ENCODE measurements around the gene AMD1.

The AMD1 gene

DNA sequence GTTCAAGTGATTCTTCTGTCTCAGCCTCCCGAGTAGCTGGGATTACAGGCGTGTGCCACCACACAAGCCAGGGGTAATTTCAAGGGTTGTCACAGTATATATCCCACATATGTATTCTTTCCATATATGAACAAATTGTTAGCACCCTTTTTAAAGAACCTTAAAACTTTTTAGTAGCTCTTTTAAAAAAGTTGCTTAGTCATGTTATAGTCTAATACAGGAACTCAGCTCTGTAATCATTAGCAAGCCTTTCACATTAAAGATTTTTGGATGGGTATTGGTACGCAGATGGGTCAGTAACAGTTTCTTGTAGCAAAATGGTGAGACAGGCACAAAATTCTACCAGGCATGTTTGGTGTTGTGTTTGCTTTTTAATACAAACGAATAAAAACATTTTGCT is 10.9 kb downstream of the AMD1 start:
- DNase-seq (ENCODE audit: low read depth), result no peak
- H3K4me3 ChIP-seq (ENCODE audit: low read length), result no peak overlapping the region
- TF ChIP-seq, protein P1, sequence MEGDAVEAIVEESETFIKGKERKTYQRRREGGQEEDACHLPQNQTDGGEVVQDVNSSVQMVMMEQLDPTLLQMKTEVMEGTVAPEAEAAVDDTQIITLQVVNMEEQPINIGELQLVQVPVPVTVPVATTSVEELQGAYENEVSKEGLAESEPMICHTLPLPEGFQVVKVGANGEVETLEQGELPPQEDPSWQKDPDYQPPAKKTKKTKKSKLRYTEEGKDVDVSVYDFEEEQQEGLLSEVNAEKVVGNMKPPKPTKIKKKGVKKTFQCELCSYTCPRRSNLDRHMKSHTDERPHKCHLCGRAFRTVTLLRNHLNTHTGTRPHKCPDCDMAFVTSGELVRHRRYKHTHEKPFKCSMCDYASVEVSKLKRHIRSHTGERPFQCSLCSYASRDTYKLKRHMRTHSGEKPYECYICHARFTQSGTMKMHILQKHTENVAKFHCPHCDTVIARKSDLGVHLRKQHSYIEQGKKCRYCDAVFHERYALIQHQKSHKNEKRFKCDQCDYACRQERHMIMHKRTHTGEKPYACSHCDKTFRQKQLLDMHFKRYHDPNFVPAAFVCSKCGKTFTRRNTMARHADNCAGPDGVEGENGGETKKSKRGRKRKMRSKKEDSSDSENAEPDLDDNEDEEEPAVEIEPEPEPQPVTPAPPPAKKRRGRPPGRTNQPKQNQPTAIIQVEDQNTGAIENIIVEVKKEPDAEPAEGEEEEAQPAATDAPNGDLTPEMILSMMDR (conservative IDR thresholded peaks at IDR 0.05; ENCODE audit: low read length), result no peak

DNA sequence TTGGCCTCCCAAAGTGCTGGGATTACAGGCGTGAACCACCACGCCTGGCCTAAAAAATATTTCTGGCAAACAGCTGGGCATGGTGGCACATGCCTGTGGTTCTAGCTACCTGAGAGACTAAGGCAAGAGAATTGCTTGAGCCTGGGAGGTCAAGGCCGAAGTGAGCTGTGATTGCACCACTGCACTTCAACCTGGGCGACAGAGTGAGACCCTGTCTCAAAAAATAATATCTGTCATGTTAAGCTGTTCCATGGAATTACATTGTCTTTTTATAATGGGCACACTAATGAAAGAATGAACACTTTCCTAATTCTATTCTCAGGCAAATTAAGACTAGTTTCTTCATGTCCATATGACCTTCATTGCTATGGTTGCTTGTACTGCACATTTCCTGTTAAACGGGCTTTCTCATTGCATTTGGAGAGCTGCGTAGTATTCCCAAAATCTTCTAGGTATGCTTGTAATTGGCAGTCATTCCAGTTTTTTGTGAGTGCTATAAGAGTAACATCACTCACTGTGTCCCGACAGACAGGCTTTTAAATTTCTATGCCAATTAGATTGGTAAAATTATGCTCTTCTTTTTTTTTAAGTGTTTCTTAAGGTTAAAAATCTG is 12.1 kb downstream of the AMD1 start:
- TF ChIP-seq, protein P1 (conservative IDR thresholded peaks at IDR 0.05; ENCODE audit: low read length), result no peak
- no peak overlapping the region for H3K4me3 ChIP-seq (ENCODE audit: low read length)
- no peak for DNase-seq (ENCODE audit: low read depth)

DNA sequence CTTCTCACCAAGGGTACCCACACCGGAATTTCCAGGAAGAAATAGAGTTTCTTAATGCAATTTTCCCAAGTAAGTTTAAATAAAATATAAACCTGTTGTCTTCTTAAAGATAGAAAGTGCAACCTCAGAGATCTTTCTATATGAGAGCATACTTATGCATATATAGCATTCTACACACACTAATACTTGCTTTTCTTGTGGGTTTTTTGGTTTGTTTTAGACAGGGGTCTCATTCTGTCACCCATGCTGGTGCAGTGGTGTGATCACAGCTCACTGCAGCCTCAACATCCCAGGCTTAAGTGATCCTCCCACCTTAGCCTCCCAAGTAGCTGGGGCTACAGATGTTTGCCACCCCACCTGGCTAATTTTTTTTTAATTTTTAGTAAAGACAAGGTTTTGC is 15.7 kb downstream of the AMD1 start:
- H3K4me3 ChIP-seq (ENCODE audit: low read length), result no peak overlapping the region
- DNase-seq (ENCODE audit: low read depth), result no peak
- TF ChIP-seq, protein P1 (conservative IDR thresholded peaks at IDR 0.05; ENCODE audit: low read length), result no peak

DNA sequence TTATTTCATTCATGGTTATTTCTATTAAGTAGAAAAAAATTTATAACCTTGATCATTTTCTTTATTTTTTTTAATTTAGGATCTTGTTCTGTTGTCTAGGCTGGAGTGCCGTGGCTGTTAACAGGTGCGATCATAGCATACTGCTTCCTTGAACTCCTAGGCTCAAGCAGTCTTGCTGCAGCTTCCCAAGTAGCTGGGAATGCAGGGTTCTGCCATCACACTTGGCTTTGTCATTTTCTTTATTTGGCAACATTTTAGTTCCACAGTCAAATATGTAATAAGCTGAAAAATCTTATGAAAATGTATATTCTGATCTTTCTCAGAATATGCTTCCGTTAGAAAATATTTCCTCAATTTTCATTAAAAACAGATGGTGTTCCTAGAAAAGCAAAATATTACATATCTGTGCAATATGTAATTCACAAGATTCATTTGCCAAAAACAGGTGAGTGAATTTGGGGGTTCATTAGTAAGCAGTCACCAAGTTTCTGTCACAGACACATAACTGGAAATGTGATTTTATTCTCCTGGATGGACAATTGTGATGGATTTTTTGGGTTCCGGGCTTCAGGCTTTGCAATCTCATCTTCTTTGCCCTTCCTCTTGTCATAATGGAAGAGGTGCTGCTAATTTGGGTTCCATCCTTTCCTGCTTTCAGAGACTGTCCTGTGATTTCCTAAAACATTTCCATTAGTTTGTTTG is 21.5 kb downstream of the AMD1 start:
- TF ChIP-seq, protein P1 (conservative IDR thresholded peaks at IDR 0.05; ENCODE audit: low read length), result no peak
- no peak overlapping the region for H3K4me3 ChIP-seq (ENCODE audit: low read length)
- no peak for DNase-seq (ENCODE audit: low read depth)

DNA sequence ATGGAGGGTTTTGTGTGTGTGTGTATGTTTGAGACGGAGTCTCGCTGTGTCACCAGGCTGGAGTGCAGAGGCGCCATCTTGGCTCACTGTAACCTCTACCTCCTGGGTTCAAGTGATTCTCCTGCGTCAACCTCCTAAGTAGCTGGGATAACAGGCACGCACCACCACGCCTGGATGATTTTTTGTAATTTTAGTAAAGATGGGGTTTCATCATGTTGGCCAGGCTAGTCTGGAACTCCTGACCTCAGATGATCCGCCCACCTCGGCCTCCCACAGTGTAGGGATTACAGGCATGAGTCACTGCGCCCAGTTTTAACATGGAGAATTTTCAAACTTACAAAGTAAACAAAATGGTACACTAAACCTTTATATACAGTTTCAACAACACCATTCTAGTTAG is 22.8 kb downstream of the AMD1 start:
- H3K4me3 ChIP-seq (ENCODE audit: low read length), result no peak overlapping the region
- TF ChIP-seq, protein P1 (conservative IDR thresholded peaks at IDR 0.05; ENCODE audit: low read length), result no peak
- no peak for DNase-seq (ENCODE audit: low read depth)

DNA sequence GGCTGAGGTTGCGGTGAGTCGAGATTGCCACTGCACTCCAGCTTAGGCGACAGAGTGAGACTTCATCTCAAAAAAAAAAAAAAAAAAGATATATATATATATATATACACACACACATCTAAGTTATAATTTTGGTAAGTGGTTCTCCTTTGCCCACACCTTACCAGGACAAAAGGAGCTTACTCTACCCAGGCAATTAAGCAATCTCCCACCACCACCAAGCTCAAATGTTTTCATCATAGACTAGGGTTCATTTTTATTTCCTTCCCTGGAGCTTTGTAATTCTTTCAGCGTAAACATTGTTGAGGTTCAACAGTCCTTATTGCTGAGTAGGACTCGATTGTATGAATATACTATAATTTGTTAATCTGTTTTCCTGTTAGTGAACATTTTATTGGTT is 23.5 kb downstream of the AMD1 start:
- no peak overlapping the region for H3K4me3 ChIP-seq (ENCODE audit: low read length)

More for the DNA sequence above, 23.5 kb downstream of the AMD1 start:
- TF ChIP-seq, protein P1 (conservative IDR thresholded peaks at IDR 0.05; ENCODE audit: low read length), result no peak
- no peak for DNase-seq (ENCODE audit: low read depth)

Data from AG10803 (cell line).